Stomach (tissue), 9 donors: ENCODE results near the gene KPNB1. TPM values are rescaled to one million over a fixed set of nuclear protein-coding genes. Genes with fewer than 3 reads are reported as not detected.

ENCODE experiments used
- DNase-seq, 2 donors: peaks; one replicate each; pipeline versions ENCODE4 v3.0.0 to v3.0.0-alpha.2; 2013 to 2019
- H3K27ac ChIP-seq, 5 donors: fragments of 200-600 bp in 4 of 5; sonication (generic) in 4 of 5; one replicate each; pipeline ENCODE4 v1.5.1; 2013 to 2019; ENCODE audit warnings: mild to moderate bottlenecking in 1 of 5, moderate library complexity in 1 of 5
- H3K27me3 ChIP-seq, 3 donors: fragments of 200-600 bp; sonication (generic); one replicate each; pipeline ENCODE4 v1.5.1; 2017 to 2019; ENCODE audit warnings: mixed run types in 1 of 3
- H3K36me3 ChIP-seq, 4 donors: fragments of 200-600 bp; sonication (generic); 1 replicate in 3 of 4; 2 replicates in 1 of 4; pipeline ENCODE4 v1.5.1; 2016 to 2019
- H3K4me1 ChIP-seq, 4 donors: fragments of 200-600 bp; sonication (generic); one replicate each; pipeline ENCODE4 v1.5.1; 2016 to 2019
- H3K4me3 ChIP-seq, 4 donors: fragments of 200-600 bp; sonication (generic) in 3 of 4; one replicate each; pipeline ENCODE4 v1.5.1; 2016 to 2019; ENCODE audit warnings: mild to moderate bottlenecking in 1 of 4
- H3K9me3 ChIP-seq, 4 donors: fragments of 200-600 bp; sonication (generic); one replicate each; pipeline ENCODE4 v1.5.1; 2016 to 2019
- CTCF ChIP-seq, 7 experiments: fragments of 450-650 bp in 4 of 7; fragments of 200-600 bp in 3 of 7; sonication (generic) in 3 of 7; IDR thresholded peaks; one replicate each; pipeline ENCODE4 v1.5.1; 2016 to 2019; ENCODE audit warnings: antibody characterized with exemption in 7 of 7, control low read depth in 2 of 7, mild to moderate bottlenecking in 1 of 7
- EP300 ChIP-seq: sonication (generic); formaldehyde crosslinking; IDR thresholded peaks from one replicate; pipeline ENCODE4 v1.6.1; 2017; ENCODE audit warnings: antibody characterized with exemption
- POLR2A ChIP-seq, 4 donors: fragments of 450-650 bp; IDR thresholded peaks; one replicate each; pipeline ENCODE4 v1.6.1; 2016; ENCODE audit warnings: antibody characterized with exemption in 4 of 4, control low read depth in 2 of 4, mild to moderate bottlenecking in 1 of 4, moderate library complexity in 1 of 4
- POLR2AphosphoS5 ChIP-seq, 3 donors: sonication (generic); formaldehyde crosslinking; IDR thresholded peaks; one replicate each; pipeline ENCODE4 v1.6.1; 2016; ENCODE audit warnings: antibody characterized with exemption in 3 of 3
- WGBS, 5 donors: extraction: QIAGEN DNeasy Blood & Tissue Kit in 3 of 5; methylation state at CpG; one replicate each; pipeline versions ENCODE4 v1.1.5 to v1.1.7; 2013 to 2018; 5-methylcytosine and 5-hydroxymethylcytosine counted together
- intact Hi-C: fragments of 100-400 bp; cut with DNase I; formaldehyde crosslinking; loops from one replicate; pipeline ENCODE4 v1.15.1; 2023; ENCODE audit warnings: low total_unique reads
- polyA plus RNA-seq, 3 donors: library from polyadenylated mRNA; stranded (reverse); fragments of 200-250 nt; gene quantifications; one replicate each; pipeline ENCODE4 v1.2.3, GENCODE V29; 2013
- total RNA-seq, 5 donors: library from RNA; depleted of rRNA; stranded (reverse); fragments of >200 nt; gene quantifications; one replicate each; pipeline versions ENCODE4 v1.1.0 to v1.2.3, GENCODE V29; 2014 to 2016
- donor health status: healthy with polysubstance abuse.
- donor health status: Bipolar disorder and iron deficiency.
- donor health status: healthy.

The KPNB1 gene
- total and polyA plus RNA-seq, 8 donors: 32.5 to 669 (median 155) TPM

- DNase-seq: no peak
- WGBS, 5 donors: 79 to 85% (median 82%) methylated on average over 12 of the region's 12 CpGs
- intact Hi-C loops: no loop called here
- TF ChIP-seq EP300 (no peak), POLR2AphosphoS5 (IDR thresholded peaks at IDR 0.05) (no peak), POLR2A (IDR thresholded peaks at IDR 0.05) (no peak), CTCF (IDR thresholded peaks at IDR 0.05) (no peak)
- no peaks in the 10 kb centered on the region for H3K9me3 ChIP-seq
- H3K36me3 ChIP-seq: no peaks in the 10 kb centered on the region
- H3K27me3 ChIP-seq: peaks cover 4 to 94% (median 27%) of the 10 kb centered on the region in 3 donors
- H3K4me3 ChIP-seq: no peak overlapping the region
- no peak overlapping the region for H3K27ac ChIP-seq
- H3K4me1 ChIP-seq: peaks cover 0 to under 1% (median under 1%) of the 10 kb centered on the region in 4 donors
These were observed 77.3 kb downstream of the KPNB1 start for GRCh38 chr17:47726796-47727703.

- 70 to 86% (median 74%) methylated on average over 6 to 9 of the region's 9 CpGs for WGBS, 5 donors
These were observed 78.0 kb downstream of the KPNB1 start for GRCh38 chr17:47727704-47728036.

GRCh38 chr17:47728214-47728877, 78.6 kb downstream of the KPNB1 start:
- DNase-seq: no peak
- Histone ChIP-seq H3K27ac (no peak overlapping the region), H3K27me3 (peaks cover 4 to 94% (median 32%) of the 10 kb centered on the region in 3 donors), H3K4me3 (no peak overlapping the region), H3K36me3 (no peaks in the 10 kb centered on the region), H3K9me3 (no peaks in the 10 kb centered on the region), H3K4me1 (peaks cover 6 to 14% (median 7%) of the 10 kb centered on the region in 4 donors)
- 77 to 82% (median 79%) methylated on average over 4 of the region's 4 CpGs for WGBS, 5 donors
- TF ChIP-seq CTCF (IDR thresholded peaks at IDR 0.05) (no peak), POLR2AphosphoS5 (IDR thresholded peaks at IDR 0.05) (no peak), EP300 (no peak), POLR2A (IDR thresholded peaks at IDR 0.05) (no peak)
- intact Hi-C loops: no loop called here

More at GRCh38 chr17:47727704-47728036, 78.0 kb downstream of the KPNB1 start:
- Histone ChIP-seq H3K4me1 (peaks cover 0 to 7% (median under 1%) of the 10 kb centered on the region in 4 donors), H3K27ac (no peak overlapping the region), H3K27me3 (peaks cover 4 to 94% (median 27%) of the 10 kb centered on the region in 3 donors), H3K4me3 (no peak overlapping the region), H3K36me3 (no peaks in the 10 kb centered on the region), H3K9me3 (no peaks in the 10 kb centered on the region)
- TF ChIP-seq POLR2A (IDR thresholded peaks at IDR 0.05): no peak
- TF ChIP-seq CTCF (IDR thresholded peaks at IDR 0.05): no peak
- TF ChIP-seq EP300: no peak
- no peak for TF ChIP-seq POLR2AphosphoS5 (IDR thresholded peaks at IDR 0.05)
- intact Hi-C loops: no loop called here
- DNase-seq: no peak

DNA sequence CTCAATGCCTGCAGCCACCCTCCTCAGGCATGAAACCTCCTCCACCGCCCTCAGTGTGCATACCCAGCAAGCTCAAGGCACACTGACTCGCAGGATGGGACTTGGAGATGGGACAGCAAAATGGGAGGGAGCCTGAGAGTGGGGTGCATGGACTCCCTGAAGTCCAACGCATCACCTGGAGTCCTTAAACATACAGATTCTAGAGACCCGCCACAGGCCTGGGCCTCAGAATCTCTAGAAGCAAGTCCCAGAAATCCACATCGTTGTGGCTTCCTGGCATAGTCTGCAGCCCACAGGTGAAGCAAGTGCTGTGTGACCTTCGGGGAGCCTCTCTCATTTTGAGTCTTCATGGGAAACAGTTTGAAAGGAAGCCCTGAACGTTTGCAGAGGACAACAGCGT, 79.8 kb downstream of the KPNB1 start:
- Histone ChIP-seq H3K9me3 (no peaks in the 10 kb centered on the region), H3K36me3 (no peaks in the 10 kb centered on the region), H3K4me1 (peaks cover 11 to 21% (median 16%) of the 10 kb centered on the region in 4 donors), H3K4me3 (no peak overlapping the region), H3K27me3 (peaks cover 0 to 94% (median 42%) of the 10 kb centered on the region in 3 donors), H3K27ac (no peak overlapping the region)
- intact Hi-C loops: no loop called here
- no peak for TF ChIP-seq EP300
- no peak for TF ChIP-seq POLR2A (IDR thresholded peaks at IDR 0.05)
- TF ChIP-seq CTCF (IDR thresholded peaks at IDR 0.05): no peak
- TF ChIP-seq POLR2AphosphoS5 (IDR thresholded peaks at IDR 0.05): no peak
- WGBS, 5 donors: 62 to 70% (median 68%) methylated on average over 8 of the region's 8 CpGs
- DNase-seq: no peak
